ENCODE data around the gene TAF8. TPM values are rescaled to one million over a fixed set of nuclear protein-coding genes. Genes with fewer than 3 reads are reported as not detected.
"Not testable (repeated sequence)": the region's sequence is repeated elsewhere in the genome, so short reads cannot be mapped to it uniquely, and the experiment has no call there.

TAF8 gene
- polyA plus RNA-seq, 3 donors = 18.0 to 24.0 (median 22.0) TPM

DNA sequence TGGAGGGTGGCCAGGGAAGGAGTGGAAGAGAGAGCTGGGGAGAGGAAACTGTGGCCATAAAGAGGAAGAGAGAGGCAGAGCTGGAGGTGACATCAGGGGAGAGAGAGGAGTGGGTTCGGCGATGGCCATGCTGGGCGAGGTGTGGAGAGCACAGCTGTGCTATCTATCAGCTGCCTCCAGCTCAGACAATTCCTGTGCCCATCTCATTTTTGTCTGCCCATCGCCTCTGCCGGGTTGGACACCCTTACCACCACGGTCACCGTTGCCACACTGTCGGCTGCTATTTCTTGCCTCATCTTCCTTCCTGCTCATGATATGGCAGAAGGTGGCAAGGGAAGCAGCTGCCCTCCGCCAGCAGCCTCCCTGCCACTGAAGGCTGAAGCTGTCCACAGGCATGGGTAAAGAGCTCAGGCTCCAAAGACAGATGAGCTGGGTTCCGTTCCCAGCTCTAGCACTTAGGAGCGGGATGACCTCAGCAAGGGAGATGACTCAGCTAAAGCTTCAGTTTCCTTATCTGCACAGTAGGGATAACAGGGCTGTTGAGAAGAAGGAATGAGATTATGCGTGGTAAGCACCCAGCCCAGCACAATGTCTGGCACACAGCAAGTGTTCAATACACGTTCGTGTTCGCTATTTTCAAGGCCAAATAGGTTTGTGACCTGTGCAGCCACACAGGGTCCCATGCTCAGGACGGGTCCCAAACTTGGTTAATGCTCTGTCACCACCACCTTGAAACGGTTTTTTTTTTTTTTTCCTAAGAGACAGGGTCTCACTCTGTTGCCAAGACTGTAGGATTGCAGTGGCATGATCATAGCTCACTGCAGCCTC, 21.9 kb upstream of the TAF8 start:
- no peak for DNase-seq (ENCODE audit: low read depth in 3 of 3, low spot score in 2 of 3)

DNA sequence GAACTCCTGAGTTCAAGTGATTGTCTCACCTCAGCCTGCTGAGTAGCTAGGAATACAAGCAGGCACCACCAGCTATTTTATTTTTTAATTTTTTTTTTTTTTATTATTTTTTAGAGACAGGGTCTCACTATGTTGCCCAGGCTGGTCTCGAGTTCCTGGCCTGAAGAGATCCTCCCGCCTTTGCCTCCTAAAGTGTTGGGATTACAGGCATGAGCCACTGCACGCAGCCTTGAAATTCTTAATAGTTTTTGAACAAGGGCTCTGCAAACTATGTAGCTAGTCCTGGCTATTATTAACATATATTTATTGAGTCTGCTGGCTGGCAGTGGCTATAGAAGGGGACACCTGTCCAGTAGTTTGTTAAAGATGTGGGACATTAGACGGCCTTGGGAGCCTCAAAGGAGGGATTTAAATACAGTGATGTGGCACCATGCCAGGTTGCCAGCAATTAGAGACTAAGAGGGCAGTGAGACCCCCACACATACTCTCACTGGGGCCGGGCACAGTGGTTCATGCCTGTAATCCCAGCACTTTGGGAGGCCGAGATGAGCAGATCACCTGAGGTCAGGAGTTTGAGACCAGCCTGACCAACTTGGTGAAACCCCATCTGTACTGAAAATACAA, 21.1 kb upstream of the TAF8 start:
- DNase-seq (ENCODE audit: low read depth in 3 of 3, low spot score in 2 of 3) = no peak

DNA sequence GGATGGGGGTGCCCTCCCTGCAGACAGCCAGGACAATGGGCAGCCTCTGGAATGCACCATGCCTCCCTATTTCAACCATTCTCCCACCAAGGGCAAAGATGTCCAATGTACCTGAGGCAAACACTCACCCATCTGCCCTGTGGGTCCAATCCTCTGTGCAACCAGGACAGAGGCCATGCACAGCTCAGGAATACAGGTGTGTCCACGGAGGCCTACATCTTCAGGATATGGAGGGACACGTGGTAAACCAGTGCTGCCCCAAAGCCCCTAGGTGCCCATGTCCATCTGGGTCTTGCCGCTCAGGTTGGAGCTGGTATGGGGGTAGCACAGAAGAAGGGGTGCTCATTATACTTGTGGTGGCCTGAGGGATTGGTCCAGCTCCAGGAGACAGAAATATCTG, 20.4 kb upstream of the TAF8 start:
- no peak for DNase-seq (ENCODE audit: low read depth in 3 of 3, low spot score in 2 of 3)

DNA sequence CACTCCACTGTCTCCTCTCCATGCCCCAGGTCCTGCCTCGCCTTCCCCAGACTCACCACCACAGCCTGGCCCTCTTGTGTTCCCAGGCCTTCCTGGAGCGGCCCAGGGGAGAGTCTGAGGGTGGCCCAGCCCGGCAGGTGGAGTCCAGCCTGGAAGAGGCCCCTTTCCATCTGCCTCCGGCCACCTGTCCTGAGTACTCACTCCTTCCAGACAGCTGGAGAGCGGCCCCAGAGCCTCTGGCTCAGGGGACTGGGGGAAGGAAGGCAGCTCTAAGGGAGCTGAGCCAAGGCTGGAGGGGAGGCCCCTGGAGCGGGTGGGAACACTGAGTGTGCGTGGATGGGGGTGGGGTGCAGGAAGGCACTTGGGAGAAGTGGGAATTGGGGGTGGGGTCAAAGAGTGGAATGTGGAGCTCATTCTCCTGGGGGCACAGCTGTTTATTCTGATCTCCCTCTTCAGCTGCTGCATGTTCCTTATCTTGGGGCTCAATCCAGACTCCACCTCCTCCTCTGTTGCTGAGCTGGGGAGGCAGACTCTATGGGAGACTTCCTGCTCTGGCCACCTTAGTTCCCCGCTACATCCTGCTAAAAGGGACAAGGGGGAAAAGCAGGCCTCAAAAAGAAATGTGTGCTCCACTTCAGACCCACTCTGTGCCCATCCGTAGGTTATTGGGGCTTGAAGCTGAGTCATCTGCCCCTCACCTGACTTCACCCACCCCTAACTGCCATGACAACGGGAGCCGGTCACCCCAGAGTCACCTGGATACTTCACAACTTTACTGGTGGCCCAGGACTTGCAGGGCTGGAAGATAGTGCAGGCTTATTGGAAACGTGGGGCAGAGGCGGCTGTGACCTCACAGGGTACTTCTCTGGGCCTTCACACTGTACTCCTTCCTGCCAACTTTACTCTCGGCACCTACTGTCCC, 19.5 kb upstream of the TAF8 start:
- no peak for DNase-seq (ENCODE audit: low read depth in 3 of 3, low spot score in 2 of 3)

DNA sequence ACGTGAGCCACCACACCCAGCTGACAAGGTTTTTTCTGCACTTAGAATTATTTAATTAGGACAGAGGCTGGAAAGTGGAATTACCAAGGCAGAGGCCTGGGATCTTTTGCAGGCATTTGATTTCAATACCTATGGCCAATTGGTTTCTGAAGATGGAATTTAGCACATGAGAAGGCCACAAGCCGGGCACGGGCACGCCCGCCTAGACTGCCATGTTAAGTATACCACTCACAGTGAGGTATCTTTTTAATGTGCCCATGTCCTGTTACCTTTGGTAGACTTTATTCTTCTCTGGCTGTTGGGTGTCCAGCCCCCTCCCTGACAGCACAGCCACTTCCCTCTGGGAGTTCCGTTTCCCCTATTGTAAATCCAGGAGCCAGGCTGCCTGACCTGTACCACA, 18.0 kb upstream of the TAF8 start:
- DNase-seq (ENCODE audit: low read depth in 3 of 3, low spot score in 2 of 3) = no peak

DNA sequence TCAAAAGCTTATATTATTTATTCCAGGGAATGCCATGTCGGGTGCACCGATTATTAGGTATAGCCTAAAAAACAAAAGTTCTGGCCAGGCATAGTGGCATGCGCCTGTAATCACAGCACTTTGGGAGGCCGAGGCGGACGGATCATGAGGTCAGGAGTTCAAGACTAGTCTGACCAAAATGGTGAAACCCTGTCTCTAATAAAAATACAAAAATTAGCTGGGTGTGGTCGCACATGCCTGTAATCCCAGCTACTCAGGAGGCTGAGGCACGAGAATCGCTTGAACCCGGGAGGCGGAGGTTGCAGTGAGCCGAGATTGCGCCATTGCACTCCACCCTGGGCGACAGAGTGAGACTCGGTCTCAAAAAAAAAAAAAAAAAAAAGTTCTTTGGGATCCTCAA, 12.7 kb upstream of the TAF8 start:
- DNase-seq (ENCODE audit: low read depth in 3 of 3, low spot score in 2 of 3) = not testable (repeated sequence)

DNA sequence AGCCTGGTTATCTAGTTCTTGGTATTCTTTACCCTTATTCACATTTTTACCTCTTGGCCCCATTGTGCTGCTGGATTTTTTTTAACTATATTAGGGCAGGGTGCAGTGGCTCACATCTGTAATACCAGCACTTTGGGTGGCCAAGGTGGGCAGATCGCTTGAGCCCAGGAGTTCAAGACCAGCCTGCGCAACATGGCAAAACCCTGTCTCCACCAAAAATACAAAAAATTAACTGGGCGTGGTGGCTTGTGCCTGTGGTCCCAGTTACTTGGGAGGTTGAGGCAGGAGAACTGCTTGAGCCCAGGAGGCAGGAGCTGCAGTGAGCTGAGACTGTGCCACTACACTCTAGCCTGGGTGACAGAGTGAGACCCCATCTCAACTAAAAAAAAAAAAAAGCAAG, 12.2 kb upstream of the TAF8 start:
- no peak for DNase-seq (ENCODE audit: low read depth in 3 of 3, low spot score in 2 of 3)

DNA sequence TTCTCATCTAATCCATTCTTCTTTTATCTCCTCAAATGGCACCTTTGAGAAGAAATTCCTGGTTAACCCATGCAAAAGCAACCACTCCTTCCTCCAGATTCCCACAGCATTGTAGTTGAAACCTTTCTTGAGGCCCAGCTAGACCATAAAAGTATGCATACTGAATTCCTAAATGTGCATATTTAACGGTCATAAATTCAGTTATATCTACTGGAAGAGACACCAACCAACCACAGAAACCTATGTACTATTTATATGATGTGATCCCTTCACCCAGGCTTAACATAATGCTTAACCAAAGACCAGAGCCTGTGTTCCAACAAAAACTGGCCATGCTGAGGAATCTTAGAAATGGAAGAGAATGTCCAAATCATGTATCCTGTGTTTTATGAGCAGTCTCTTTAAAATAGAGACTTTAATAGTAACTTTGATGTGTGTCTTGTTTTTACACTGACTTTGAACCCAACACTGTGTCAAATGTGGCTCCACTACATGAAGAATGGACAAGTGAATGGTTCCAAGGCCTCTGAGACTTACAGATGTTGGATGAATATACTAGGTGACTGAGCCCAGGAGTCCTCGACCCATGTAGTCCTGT, 11.4 kb upstream of the TAF8 start:
- DNase-seq (ENCODE audit: low read depth in 3 of 3, low spot score in 2 of 3) = no peak

DNA sequence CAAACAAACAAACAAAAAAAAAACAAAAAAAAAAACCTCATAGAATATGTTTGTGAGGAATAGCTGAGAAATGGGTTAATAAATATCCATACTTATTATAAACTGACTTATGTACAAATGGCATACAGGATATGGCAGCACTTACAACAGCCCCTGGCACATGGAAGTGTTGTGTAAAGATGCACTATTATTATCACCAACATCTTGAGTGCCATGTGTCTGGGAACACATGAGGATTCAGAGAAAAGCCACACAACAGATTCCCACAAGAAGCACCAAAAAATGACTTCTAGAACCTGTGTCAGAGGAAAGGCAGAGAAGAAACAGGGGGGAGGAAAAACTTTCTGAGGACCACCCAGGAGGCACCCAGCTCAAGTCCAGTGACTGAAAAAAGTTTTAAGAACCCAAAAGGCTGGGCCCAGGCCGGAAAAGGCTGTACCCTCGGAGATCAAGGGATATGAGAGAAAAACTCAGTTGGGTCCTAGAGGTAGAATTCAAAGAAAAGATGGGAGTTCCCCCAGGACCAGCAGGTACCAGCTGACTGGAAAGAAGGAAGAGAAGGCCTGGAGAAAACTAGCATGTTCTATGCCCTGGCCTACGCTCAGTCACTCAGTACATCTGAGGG, 9.4 kb upstream of the TAF8 start:
- DNase-seq (ENCODE audit: low read depth in 3 of 3, low spot score in 2 of 3) = no peak

DNA sequence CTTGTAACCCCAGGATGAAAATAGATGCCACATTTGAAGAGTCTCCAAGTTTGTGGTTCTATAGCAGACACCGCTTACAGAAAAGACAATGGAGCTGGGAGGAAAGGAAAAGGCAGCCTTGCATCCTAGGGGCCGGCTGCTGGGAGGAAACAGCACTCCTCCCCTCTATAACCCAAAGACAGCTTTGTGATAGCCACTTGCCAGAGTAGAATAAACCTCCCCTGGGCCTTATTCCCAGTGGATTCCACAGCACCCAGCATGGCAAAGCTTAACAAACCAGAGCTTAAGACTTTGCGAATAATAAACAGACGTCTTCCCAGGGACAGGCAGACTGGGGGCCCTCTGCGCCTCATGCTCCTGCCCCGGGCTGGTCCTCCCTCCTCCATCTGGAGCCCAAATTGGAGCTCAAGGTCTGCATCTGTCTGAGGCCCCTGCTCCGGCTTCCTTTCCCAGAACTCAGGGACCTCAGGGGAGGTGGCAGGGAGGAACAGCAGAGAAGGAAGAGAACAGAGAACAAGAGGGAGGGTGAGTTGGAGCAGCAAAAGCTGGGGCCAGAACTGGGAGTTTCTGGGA, 8.8 kb upstream of the TAF8 start:
- DNase-seq (ENCODE audit: low read depth in 3 of 3, low spot score in 2 of 3) = no peak

DNA sequence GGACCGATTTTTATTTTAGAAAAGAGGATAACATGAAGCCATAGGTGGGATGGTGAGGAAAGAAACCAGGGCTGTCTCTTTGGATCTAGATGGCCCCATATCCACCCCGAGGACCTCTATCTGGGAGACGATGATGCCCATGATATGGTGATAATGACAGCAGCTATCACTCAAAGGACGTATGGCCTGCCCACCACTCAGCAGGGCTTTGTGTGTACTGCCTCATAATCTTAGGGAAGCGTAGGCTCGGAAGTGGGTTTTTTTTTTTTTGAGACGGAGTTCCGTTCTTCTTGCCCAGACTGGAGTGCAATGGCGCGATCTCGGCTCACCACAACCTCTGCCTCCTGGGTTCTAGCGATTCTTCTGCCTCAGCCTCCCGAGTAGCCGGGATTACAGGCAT, 8.2 kb upstream of the TAF8 start:
- DNase-seq (ENCODE audit: low read depth in 3 of 3, low spot score in 2 of 3) = no peak

DNA sequence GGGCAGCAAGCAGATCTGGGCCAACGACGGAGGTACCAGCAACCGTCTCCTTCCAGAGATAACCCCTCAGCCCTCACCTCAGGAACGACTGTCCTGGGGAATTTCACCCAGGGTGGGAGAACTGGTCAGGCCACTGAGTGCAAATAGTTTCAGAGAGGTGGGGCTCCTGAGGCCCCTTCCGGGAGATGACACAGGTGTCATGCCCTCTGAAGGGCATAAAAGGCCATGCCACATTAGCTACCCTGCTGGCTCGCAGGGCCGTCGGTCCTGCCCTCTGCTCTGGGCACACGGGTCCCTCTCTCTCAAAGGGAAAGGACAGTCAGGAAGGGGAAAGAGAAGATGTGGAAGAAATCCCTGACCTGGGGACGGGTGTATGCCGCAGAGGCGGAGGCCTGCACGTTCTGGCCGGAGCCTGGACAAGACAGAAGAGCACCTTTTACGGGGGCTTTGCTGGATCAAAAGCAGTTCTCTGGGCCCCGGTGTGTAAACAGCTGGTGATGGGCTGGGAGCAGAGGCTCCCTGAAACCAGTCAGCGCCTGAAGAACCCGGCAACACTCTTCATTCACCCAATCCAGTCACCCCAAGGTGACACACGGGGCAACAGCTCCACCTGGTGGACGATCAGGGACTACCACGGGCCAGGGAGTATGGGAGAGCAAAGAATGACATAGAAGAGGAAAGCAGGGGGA, 6.4 kb upstream of the TAF8 start:
- peak in 1 of 3 donors; percentile 82 for DNase-seq (ENCODE audit: low read depth in 3 of 3, low spot score in 2 of 3)

DNA sequence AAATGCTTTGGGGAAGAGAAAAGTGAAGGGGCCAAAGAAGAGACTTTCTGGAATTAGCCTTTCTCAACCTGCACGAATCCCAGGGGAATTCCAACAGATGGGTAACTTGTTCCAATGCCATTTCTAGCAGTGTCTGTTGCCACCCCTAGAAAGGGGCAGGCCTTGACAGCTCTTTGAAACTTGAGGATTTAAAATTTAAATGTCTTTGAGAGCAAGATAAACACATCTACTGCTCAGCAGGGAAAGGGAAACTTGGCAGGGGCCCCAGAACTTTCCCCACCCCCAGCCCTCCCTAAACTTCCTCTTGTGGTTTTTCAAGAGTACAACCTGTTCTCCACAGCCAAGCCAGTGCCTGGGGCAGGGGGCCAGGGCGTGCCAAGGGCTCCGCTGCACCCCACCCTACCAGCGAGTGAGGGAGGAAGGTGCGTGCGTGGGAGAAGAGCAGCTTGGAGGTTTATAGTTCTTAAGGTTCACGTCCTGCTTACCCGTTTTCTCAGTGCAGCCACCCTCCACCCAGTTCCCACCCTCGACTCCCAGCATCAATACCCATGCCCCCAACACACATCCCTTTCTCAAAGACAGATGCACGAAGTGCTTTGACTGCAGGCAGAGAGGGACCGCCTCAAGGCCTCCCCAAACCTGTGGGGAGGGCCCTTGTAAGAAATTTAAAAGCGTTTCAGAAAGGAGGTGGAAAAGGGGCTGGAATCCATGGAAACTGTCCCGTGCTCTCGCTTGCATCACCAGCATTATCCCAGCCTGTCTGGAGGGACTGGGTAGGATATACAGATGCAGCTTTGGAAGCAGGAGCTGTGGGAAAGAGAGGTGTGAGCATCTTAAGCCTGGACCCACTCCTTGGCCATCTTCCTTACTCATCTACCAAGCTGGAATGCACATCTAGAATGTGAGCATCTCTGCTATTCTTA, 4.5 kb upstream of the TAF8 start:
- peak in 1 of 3 donors; percentile 40 for DNase-seq (ENCODE audit: low read depth in 3 of 3, low spot score in 2 of 3)

DNA sequence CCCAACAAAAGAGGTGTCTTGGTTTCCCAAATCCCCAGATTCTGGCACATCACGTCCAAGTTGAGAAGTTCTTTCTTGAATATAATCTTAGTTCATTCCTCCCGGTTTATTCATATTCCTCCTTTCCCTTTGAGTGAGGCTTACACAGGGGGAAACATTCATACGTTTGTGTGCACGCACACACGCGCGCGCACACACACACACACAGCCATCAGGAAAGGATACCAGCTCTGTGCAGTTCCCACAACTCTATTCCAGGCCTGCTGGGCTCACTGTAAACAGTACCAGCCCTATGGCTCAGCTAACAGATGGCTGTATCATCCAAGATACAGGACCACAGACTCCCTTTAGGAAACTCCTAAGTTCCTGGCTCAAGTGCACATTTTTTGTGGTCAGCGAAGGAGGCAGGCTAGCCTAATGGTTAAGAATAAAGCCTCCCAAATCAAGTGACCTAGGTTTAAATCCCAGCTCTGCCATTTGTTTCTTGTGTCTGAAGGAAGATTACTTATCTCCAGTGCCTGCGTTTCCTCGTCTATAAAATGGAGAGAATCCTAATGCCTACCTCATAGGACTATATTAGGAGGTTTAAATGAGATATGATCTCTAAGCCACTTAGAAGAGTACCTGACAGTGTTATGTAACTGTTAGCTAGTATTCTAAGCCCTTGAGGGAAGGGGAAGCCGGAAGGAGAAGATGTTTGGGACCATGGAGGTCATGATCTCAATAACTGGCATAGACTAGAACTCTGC, 3.7 kb upstream of the TAF8 start:
- no peak for DNase-seq (ENCODE audit: low read depth in 3 of 3, low spot score in 2 of 3)

DNA sequence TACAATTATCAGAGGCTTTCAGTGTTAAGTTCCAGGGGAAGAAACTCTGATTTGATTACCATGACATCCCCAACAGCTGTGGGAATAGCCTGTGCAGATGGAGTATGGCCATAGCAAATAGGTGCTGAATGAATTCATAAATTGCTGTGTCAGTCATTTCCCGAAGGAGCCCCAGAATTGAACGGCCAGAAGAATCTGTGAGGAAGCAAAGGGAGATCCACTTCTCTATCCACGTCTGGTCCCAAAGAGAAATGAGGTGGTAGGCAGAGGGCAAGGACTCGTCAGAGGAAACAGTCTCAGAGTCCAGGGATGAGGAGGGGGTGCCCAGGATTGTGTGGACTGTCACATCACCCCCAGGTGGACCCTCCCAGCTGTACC, 3.1 kb upstream of the TAF8 start:
- DNase-seq (ENCODE audit: low read depth in 3 of 3, low spot score in 2 of 3) = no peak

DNA sequence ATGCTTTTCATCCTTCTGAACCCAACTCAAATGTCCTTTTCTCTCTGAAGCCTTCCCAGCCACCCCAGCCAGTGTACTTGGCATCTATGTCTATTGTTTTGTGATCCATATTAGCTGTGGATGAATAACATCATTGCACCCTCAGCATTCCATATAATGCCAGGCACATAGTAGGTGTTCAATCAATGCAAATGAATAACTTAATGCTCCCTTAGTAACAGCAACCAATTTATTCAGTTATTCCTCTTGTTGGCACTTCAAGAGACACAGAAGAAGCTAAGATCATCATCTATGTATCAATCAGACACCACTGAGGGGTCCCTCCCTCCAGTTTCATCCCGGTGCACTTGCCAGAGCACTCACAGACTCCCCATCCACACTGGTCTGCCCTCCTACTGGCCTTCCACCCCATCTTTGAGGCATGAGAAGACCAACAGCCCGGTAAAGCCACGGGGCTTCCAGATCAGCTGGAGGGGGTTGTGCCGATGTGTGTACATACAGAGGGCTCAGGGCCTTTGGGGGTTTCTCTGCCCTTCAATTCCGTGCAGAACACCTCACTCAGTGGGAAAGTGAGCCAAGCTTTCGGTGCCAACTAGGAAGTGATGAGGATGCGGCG, 2.4 kb upstream of the TAF8 start:
- DNase-seq (ENCODE audit: low read depth in 3 of 3, low spot score in 2 of 3) = no peak

DNA sequence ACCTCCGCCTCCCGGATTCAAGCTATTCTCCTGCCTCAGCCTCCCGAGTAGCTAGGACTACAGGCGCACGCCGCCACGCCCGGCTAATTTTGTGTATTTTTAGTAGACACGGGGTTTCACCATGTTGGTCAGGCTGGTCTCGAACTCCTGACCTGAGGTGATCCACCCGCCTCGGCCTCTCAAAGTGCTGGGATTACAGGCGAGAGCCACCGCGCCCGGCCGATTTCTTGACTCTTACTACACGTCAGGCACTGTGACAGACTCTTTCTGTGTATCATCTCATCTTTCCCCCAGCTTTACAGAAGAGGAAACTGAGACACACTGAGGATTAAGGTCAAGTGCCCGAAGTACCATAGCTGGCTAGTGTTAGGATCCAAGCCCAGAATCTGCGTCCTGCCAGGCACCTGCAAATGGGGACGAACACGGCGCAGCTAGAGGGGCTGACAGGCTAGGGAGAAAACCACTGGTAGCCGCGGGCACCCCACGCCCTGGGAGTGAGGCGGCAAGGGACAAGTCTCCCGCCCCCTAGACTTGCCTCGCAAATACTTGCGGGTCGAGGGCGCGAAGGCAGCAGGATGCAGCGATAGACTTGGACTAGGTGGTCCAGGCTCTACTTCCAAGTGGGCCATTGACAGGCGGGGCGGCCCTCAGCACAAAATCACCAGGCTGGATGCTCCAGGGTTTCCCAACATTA, 1.1 kb upstream of the TAF8 start:
- DNase-seq (ENCODE audit: low read depth in 3 of 3, low spot score in 2 of 3) = no peak

Data from right renal cortex interstitium (tissue), 3 donors.